ENCODE measurements around the gene FBXL16. TPM values are rescaled to one million over a fixed set of nuclear protein-coding genes. Genes with fewer than 3 reads are reported as not detected.
"Not testable (repeated sequence)": the region's sequence is repeated elsewhere in the genome, so short reads cannot be mapped to it uniquely, and the experiment has no call there.

FBXL16 gene
- polyA plus RNA-seq, 5 donors = 0.30 to 0.75 (median 0.59) TPM

- DNase-seq = no peak
These were observed 11.8 kb downstream of the FBXL16 start for GRCh38 chr16:693766-694165.

GRCh38 chr16:693364-693763 lies 12.2 kb downstream of the FBXL16 start:
- no peak for DNase-seq

- DNase-seq = no peak
These were observed 13.1 kb downstream of the FBXL16 start for GRCh38 chr16:692356-693108.

GRCh38 chr16:691242-691641 lies 14.4 kb downstream of the FBXL16 start:
- not testable (repeated sequence) for DNase-seq

GRCh38 chr16:689175-689897 lies 16.3 kb downstream of the FBXL16 start:
- no peak for DNase-seq

GRCh38 chr16:687499-687898 lies 18.1 kb downstream of the FBXL16 start:
- no peak for DNase-seq

- DNase-seq = no peak
These were observed 18.9 kb downstream of the FBXL16 start for GRCh38 chr16:686459-687260.

- DNase-seq = no peak
These were observed 19.6 kb downstream of the FBXL16 start for GRCh38 chr16:685967-686366.

GRCh38 chr16:684961-685696 lies 20.5 kb downstream of the FBXL16 start:
- no peak for DNase-seq

- DNase-seq = peak; percentile 93
These were observed 21.4 kb downstream of the FBXL16 start, which contains the start of gene JMJD8 for GRCh38 chr16:684071-684794. Gene JMJD8 (minus strand): TSS chr16:684334. CDS start chr16:684319, 15 bp downstream.

GRCh38 chr16:683396-684070 lies 22.1 kb downstream of the FBXL16 start:
- no peak for DNase-seq

GRCh38 chr16:682493-683395 lies 22.9 kb downstream of the FBXL16 start:
- DNase-seq = no peak

GRCh38 chr16:681746-682427 lies 23.7 kb downstream of the FBXL16 start:
- no peak for DNase-seq

GRCh38 chr16:680967-681745 lies 24.4 kb downstream of the FBXL16 start:
- no peak for DNase-seq

- DNase-seq = no peak
These were observed 25.0 kb downstream of the FBXL16 start for GRCh38 chr16:680625-680945.

- DNase-seq = peak; percentile 77 to 83
These were observed 25.6 kb downstream of the FBXL16 start, which contains the start of gene STUB1 for GRCh38 chr16:679814-680624. Gene STUB1 (plus strand): TSS chr16:680410. CDS start chr16:680526, 116 bp downstream.

All from right lung (tissue), 5 donors.